NK-92 (cell line): ENCODE results near the gene CNTFR.

Experiments
- DNase-seq: peaks from one replicate; lab custom pipeline; 2025; ENCODE audit not compliant: unreplicated experiment; lab: John Stamatoyannopoulos, UW

The CNTFR gene

GRCh38 chr9:34590381-34591247 is 1.1 kb upstream of the CNTFR start:
- no peak for DNase-seq

GRCh38 chr9:34588671-34589635 is 571 bp downstream of the CNTFR start:
- no peak for DNase-seq

GRCh38 chr9:34587271-34587670 is 2.3 kb downstream of the CNTFR start:
- no peak for DNase-seq

- no peak for DNase-seq
Observed at GRCh38 chr9:34585946-34586669, 3.4 kb downstream of the CNTFR start.

GRCh38 chr9:34584970-34585369 is 4.6 kb downstream of the CNTFR start:
- DNase-seq: no peak

GRCh38 chr9:34582787-34583186 is 6.7 kb downstream of the CNTFR start:
- no peak for DNase-seq

GRCh38 chr9:34581318-34581717 is 8.2 kb downstream of the CNTFR start:
- no peak for DNase-seq

- DNase-seq: no peak
Observed at GRCh38 chr9:34580358-34580757, 9.2 kb downstream of the CNTFR start.

GRCh38 chr9:34579808-34580163 is 9.7 kb downstream of the CNTFR start:
- DNase-seq: no peak

- no peak for DNase-seq
Observed at GRCh38 chr9:34579104-34579807, 10.3 kb downstream of the CNTFR start.

- no peak for DNase-seq
Observed at GRCh38 chr9:34578241-34579103, 11.1 kb downstream of the CNTFR start.

GRCh38 chr9:34577400-34578240 is 11.9 kb downstream of the CNTFR start:
- DNase-seq: no peak

GRCh38 chr9:34576597-34577399 is 12.7 kb downstream of the CNTFR start:
- no peak for DNase-seq

- no peak for DNase-seq
Observed at GRCh38 chr9:34575862-34576596, 13.5 kb downstream of the CNTFR start.

- no peak for DNase-seq
Observed at GRCh38 chr9:34575241-34575640, 14.3 kb downstream of the CNTFR start.

GRCh38 chr9:34574571-34574970 is 15.0 kb downstream of the CNTFR start:
- DNase-seq: no peak

GRCh38 chr9:34573599-34574325 is 15.8 kb downstream of the CNTFR start:
- no peak for DNase-seq
